Tongue (tissue), 2 donors: ENCODE measurements around the gene OSR1. TPM values are rescaled to one million over a fixed set of nuclear protein-coding genes. Genes with fewer than 3 reads are reported as not detected.
"Not testable (repeated sequence)": the region's sequence is repeated elsewhere in the genome, so short reads cannot be mapped to it uniquely, and the experiment has no call there.

Experiments used
- DNase-seq: peaks from one replicate; pipeline ENCODE4 v3.0.0-alpha.2; 2015
- total RNA-seq: library from RNA; depleted of rRNA; stranded (reverse); fragments of >200 nt; gene quantifications from one replicate; pipeline ENCODE4 v1.2.3, GENCODE V29; 2014

Gene OSR1
- 20.1 TPM for total RNA-seq

GRCh38 chr2:19358242-19359020 lies at the start of gene OSR1:
OSR1 (minus strand) TSS chr2:19358623; CDS start chr2:19353805, 4,818 bp downstream.
- DNase-seq, result peak; percentile 89

GRCh38 chr2:19403785-19404184 lies 45.4 kb upstream of the OSR1 start:
- DNase-seq, result no peak

GRCh38 chr2:19392191-19392590 lies 33.8 kb upstream of the OSR1 start:
- no peak for DNase-seq

DNA sequence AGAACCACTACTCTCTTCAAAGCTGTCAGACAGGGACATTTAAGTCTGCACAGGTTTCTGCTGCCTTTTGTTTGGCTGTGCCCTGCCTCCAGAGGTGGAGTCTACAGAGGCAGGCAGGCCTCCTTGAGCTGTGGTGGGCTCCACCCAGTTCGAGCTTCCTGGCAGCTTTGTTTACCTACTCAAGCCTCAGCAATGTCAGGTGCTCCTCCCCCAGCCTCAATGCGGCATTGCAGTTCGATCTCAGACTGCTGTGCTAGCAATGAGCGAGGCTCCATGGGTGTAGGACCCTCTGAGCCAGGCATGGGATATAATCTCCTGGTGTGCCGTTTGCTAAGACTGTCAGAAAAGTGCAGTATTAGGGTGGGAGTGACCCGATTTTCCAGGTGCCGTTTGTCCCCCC lies 31.0 kb upstream of the OSR1 start:
- not testable (repeated sequence) for DNase-seq

DNA sequence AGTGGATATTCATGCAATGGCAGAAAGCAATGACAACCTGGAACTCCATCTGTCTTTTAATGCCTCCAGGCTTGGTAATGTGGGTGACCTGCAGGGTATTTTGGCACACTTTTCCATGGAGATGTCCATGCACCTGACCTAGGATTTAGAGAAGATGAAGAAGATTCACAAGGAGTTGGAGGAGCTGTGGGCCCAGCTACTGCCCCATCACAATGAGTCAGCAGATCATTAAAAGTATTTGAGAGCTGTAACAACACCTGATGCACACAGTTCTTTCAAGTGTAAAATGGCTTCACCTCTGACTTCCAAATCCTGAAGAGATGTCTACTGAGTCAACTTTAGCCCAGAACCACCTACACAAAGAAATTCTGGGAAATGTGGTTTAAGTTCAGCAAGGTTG lies 22.1 kb upstream of the OSR1 start:
- no peak for DNase-seq

DNA sequence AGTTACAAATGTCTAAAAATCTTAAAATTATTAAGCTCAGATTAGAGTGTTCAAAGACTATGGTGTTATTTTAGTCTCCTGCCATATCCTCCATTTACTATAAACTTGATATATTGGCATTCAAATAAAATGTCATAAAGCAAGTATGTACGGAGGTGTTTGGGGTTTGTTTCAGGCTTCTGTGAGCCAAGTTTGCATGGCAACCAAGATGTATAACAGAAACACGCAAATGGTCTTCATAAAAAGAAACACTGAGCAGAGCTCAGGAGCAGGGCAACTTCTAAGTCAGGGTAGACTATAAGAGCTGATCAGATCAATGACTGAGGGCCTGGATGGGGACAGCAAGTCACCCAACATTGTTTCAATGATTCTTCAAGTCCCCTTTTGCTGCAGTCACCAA lies 20.5 kb upstream of the OSR1 start:
- DNase-seq, result peak; percentile 17

- no peak for DNase-seq
Observed at GRCh38 chr2:19377717-19378116, 19.3 kb upstream of the OSR1 start.

- DNase-seq, result no peak
Observed at GRCh38 chr2:19373352-19373751, 14.9 kb upstream of the OSR1 start.

DNA sequence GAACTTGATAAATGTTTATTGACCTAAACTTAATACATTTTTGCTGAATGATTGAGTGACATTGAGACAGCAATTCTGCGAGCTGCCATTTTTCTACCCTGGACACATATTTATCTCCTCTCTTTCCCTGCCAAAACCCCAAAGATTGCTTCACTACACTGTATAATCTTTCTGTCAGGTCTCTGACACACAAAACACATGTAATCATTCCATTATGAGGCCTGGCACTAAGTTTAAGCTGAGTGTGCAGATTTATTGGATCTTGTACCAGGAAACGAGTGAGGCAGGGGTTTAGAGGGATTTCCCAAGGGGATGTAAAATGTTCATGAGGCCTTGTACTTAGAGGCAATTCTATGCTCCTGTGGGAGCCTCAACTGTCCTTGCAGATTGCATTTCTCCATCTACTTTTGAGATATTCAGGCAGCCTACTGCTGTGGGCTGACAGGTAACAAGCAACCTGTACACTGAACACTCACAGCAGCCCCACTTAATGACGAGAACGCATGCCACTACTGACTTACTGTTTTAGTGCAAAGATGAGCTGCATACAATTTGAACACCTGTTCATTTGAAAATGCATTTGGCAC lies 13.7 kb upstream of the OSR1 start:
- DNase-seq, result peak; percentile 4

- peak; percentile 30 for DNase-seq
Observed at GRCh38 chr2:19369341-19369955, 11.0 kb upstream of the OSR1 start.

GRCh38 chr2:19368760-19369159 lies 10.3 kb upstream of the OSR1 start:
- no peak for DNase-seq

GRCh38 chr2:19367326-19367725 lies 8.9 kb upstream of the OSR1 start:
- no peak for DNase-seq

- peak; percentile 23 for DNase-seq
Observed at GRCh38 chr2:19365126-19365525, 6.7 kb upstream of the OSR1 start.

GRCh38 chr2:19364014-19364413 lies 5.6 kb upstream of the OSR1 start:
- no peak for DNase-seq

DNA sequence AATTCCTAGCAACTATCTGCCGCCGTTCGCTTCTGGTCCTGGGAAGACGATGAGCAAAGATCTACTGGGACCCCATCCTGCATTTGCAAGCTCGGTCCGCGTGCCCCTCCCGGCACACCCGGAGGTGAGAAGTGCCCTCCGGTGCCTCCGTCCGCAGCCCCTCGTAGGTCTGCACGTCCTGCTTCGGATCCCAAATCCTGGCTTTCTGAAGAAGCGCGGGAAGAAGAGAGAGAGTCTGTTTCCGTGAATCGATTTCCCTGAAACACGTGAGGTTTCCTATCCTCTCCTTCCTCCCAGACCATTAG lies 5.0 kb upstream of the OSR1 start:
- no peak for DNase-seq

- DNase-seq, result peak; percentile 96
Observed at GRCh38 chr2:19362755-19363473, 4.5 kb upstream of the OSR1 start.

DNA sequence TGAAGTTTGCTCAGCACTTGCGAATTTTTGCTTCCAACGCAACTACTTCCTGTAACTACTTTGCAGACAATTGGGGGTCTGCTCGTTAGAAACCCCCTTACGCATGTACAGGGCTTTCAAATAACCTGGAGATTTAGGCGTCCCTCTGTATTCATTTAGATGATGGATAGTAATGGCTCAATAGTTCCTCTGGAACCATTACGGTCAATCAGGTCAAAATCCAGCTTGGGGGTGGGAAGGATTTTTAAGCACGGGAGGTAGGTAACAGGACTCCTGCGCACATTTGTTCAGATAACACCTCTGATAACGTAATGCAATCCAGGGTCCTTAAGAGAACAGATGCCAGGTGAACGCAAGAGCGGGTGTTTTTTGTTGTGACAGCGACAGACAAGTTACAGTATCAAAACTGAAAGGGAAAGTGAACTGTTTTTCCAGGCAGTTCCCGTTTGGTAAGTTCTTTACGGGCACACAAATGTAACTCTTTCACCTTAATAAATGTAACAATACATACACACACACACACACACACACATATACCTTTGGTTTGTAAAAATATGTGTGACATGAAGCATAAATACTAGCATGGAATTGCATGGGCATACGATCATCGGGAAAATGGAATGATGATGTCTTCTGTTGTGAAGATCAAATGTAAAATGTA lies 3.8 kb upstream of the OSR1 start:
- peak; percentile 71 for DNase-seq

- peak; percentile 43 for DNase-seq
Observed at GRCh38 chr2:19361325-19361990, 3.0 kb upstream of the OSR1 start.

DNA sequence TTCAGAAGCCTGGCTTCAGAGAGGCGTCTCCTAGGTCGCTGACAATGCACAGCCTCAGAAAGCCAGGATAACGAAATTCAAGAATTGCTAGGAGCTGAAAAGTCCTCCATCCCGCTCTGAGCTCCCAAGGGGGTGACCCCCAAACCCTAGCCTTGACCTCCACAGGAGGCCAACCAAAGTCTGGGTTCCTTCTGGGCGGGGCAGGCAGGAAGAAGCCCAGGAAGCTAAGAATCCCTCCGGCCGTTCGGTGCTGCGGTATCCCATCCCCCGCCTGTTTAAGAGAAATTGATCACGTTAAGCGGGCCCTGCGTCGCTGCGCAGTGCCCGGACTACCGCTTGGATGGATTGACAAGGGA lies 2.5 kb upstream of the OSR1 start:
- no peak for DNase-seq

GRCh38 chr2:19360266-19360965 lies 2.0 kb upstream of the OSR1 start:
- peak; percentile 18 for DNase-seq

DNA sequence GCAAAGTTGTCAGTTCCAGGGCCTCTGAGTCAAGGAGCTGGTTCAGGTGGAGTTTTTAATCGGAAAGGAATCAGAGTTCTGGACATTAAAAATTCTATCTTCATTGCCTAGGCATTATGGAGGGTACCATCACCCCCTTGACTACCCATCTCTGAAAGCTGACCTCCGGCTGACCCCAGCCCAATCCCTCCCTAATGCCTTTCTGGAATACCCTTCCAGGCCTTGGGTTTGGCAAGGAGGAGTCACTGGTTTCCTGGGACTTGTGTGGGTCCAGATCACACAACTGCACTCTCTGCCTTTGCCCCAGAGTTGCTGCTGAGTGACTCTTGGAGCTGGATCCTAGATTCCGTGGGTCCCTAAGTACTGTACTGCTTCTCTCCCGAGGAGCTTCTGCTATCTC lies 1.0 kb upstream of the OSR1 start:
- DNase-seq, result no peak

DNA sequence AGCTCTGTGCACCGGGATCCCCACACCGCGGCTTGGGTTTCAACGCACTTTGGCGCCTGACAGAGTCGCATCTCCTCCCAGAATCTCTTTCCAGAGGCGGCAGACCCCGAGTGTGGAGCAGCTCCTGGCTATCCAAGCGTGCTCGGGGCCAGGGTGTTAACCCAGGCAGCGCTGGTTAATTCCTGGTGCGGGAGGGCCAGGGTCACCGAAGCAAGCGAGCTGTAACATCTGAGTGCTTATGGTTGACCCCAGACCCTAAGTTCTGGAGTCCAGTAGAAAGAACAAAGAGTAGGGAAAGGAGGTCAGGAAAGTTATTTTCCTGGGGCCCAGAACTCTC lies 566 bp upstream of the OSR1 start:
- DNase-seq, result no peak
